Measurements from ENCODE around the gene USP24. TPM values are rescaled to one million over a fixed set of nuclear protein-coding genes. Genes with fewer than 3 reads are reported as not detected.

The USP24 gene
- polyA plus RNA-seq, 5 donors, result 31.9 to 54.4 (median 46.8) TPM

DNA sequence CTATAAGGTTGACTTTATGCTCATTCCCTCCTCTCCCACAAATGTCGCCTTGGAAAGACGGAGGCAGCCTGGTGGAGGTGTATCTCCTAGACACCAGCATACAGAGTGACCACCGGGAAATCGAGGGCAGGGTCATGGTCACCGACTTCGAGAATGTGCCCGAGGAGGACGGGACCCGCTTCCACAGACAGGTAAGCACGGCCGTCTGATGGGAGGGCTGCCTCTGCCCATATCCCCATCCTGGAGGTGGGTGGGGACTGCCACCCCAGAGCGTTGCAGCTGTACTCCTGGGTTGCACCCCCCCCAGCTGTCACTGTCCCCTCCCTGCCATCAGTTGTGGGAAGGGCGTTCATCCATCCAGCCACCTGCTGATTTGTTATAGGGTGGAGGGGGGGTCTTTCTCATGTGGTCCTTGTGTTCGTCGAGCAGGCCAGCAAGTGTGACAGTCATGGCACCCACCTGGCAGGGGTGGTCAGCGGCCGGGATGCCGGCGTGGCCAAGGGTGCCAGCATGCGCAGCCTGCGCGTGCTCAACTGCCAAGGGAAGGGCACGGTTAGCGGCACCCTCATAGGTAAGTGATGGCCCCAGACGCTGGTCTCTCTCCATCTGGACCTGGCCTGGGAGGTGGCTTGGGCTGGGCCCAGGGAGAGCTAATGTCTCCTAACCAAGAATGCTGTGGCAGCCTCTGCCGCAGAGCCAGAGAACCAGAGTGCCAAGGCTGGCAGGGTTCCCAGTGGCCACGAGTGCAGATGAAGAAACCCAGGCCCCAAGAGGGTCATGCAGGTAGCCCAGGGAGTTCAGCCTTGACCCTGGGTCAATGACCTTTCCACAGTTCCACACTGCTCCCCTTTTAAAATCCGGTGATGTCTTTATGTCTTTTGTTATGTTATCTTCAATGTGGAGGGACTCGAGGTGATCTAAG lies 162.7 kb downstream of the USP24 start:
- DNase-seq, result no peak

DNA sequence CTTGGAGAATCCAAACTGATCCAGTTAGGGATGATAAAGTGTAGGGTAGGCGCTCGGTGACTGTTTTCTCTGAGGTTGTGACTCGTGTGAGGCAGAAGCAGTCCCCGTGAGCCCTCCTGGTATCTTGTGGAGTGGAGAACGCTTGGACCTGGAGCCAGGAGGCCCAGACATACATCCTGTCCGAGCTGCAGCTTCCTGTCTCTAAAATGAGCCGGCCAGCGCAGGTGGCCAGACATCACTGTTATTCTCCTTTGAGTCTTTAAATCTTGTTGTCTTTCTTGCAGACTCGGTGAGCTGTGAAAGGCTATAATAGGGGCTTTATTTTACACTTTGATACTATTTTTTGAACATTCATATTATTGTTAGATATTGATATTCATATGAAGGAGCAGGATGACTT lies 163.5 kb downstream of the USP24 start:
- no peak for DNase-seq

DNA sequence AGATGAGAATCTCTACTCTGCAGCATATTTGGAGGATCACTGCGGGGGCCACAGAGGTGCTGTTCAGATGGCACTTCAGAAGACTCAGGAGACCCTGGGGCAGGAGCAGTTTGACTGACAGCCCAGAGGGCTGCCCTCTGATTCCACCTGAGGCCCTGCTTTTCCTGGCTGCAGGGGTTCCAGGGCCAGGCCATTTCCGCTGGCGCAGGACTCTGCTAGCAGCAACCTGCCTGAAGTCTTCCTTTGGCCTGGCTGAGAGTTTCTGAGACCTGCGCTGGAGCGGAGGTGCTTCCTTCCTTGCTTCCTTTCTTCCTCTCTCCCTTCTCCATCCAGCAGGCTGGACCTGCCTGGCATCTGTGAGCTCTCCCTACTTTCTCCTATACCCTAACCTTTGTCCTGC lies 164.0 kb downstream of the USP24 start:
- DNase-seq, result no peak

- DNase-seq, result no peak
Observed at GRCh38 chr1:55050283-55050682, 164.9 kb downstream of the USP24 start.

- DNase-seq, result peak in 1 of 2 donors; percentile 37
Observed at GRCh38 chr1:55049914-55050278, 165.3 kb downstream of the USP24 start.

DNA sequence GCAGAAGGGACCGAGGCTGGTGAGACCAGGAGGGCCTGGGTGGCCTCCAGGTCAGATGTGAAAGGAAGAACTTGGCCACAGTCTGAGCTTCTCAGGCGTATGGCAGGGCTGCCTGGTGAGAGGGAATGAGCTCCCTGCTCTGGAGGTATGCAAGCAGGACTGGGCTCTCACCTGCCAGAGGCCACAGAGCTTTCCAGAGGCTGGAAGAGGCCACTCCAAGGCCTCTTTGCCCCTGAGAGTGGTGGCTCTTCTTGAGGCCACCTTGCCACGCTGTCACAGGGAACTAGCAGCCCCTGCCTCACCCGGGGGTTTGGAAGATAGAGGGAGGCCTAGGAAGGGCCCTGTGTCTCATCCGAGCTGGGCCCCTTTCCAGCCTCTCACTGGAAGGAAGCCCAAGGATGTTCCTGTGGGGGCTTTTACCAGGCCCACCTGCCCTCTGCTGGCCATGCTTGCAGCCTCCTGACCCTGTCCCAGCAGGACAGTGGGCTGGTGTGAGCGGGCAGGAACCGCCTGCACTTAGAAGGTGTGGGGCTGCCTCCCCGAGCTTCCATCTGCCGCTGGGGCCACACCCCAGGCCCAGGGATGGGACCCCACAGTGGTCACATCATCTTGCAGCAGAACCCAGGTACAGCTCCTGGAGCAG lies 165.8 kb downstream of the USP24 start:
- no peak for DNase-seq

DNA sequence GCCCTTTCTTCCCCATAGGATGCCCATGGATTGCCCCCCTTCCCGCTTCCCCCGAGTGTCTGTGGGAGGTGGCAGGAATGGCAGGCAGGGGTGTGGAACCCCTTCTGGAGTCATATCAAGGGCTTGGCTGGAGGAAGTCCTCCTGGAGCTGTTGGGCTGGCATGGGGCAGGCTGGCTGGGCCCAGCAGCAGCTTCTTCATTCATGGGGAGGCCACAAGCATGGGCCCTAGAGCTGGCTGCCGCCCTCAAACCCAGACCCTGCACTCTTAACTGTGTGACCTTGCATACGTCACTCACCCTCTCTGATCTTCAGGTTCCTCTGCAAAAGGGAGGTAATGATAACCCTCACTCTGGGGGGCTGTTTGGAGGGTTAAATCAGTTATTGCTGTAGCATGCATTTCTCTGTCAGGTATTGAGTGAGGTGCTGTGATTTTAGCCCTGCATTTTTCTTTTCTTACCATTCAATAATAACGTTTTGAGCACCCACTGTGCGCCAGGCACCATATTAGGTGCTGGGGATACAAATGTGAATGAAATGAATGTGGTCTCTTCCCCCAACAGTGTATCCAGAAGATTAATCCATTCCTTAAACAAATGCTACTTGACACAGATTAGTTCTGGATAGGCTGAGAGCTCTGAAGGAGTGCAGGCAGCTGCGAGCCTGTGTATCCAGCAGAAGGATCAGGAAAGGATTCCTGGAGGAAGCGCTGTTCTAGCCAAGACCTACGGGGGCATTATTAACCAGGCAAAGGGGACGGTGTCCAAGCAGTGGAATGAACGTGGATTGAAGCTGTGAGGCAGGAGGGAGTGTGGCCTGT lies 166.5 kb downstream of the USP24 start:
- DNase-seq, result no peak

GRCh38 chr1:55047611-55048010 lies 167.6 kb downstream of the USP24 start:
- no peak for DNase-seq

- DNase-seq, result no peak
Observed at GRCh38 chr1:55046871-55047270, 168.3 kb downstream of the USP24 start.

DNA sequence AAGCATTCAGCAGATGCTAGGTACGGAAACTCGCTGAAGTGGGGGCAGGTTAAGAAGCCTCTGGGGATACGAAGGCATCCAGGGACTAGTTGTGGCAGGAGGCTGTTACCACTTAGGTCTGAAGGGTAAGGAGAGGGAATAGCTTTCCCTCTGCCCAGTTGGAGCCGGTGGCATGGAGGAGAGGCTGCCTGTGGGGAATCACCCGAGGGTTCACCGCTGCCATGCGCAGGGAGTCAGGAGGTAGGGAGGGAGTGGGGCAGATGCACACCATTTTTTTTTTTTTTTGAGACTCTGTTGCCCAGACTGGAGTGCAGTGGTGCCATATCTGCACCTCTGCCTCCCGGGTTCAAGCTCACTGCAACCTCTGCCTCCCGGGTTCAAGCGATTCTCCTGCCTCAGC lies 169.7 kb downstream of the USP24 start:
- no peak for DNase-seq

DNA sequence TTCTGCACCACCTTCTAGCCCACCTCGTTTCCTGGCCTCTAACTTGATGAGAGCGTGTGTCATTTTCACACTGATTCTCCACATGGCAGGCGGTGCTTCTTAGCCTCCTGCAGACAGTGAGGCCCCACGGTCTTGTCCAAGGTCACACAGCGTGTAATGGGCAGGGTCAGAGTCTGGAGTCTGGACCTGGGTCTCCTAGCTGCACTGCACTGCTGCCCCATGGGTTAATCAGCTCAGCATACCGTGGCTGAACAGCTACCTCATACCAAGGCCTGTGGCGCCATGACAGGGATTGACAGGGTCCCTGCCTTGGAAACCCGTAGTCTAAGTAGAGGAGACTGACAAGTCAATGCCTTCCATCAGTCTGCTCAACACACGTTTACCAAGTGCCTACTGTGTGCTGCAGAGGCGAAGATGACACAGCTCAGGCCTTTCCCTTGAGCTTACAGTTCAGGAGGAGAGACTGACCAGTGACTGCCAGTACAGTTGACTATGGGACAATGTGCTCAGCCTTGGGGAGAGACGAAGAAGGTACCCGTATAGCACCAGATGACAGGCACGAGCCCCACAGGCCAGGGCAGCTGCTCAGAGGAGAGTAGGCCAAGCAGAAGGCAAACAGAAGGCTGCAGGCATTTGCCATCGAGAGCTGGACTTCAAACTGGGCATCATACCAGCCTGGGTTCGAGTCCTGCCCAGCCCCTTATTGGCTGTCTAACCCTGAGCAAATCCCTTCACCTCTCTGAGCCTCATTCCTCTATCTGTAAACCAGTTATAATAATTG lies 170.4 kb downstream of the USP24 start:
- no peak for DNase-seq

GRCh38 chr1:55043726-55044125 lies 171.4 kb downstream of the USP24 start:
- no peak for DNase-seq

- no peak for DNase-seq
Observed at GRCh38 chr1:55043011-55043410, 172.2 kb downstream of the USP24 start.

DNA sequence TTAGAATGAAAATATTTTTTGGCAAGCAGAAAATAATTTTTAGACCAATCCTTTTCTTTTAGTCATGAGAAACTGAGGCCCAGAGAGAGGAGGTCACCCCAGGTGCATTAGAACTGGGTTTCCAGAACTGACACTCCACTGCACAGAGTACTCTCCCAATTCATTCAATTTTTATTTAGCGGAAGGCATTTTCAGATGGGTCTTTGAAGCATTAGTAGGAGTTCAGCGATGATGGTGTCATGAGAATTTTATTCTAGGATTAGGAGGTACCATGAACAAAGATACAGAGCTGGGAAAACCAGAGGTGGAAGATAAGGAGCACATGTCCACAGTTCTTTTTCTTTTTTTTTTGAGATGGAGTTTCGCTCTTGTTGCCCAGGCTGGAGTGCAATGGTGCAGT lies 173.6 kb downstream of the USP24 start:
- no peak for DNase-seq

GRCh38 chr1:55040933-55041494 lies 174.2 kb downstream of the USP24 start:
- no peak for DNase-seq

DNA sequence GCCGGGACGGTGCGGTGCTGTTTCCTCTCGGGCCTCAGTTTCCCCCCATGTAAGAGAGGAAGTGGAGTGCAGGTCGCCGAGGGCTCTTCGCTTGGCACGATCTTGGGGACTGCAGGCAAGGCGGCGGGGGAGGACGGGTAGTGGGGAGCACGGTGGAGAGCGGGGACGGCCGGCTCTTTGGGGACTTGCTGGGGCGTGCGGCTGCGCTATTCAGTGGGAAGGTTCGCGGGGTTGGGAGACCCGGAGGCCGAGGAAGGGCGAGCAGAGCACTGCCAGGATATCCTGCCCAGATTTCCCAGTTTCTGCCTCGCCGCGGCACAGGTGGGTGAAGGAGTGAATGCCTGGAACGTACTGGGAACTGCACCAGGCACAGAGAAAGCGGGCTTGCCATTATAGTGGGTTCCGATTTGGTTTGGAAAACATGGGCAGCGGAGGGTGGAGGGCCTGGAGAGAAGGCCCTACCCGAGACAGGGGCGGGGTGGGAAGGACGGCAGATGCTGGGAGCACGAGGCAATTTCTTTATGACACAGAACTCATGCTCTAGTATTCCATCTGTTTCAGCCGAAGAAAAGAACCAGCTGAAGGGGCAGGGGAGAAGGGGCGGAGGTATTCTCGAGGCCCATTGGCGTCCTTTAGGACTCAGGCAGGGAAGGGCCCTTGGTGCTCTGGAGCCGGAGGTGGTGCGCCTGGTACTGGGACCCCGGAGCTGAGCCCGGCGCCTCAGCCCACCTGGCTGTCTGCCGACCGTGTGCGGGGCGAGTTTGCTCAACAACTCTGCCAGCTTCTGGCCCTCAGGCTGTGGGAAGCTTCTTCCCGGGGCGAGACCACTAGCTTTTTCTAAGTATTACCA lies 174.9 kb downstream of the USP24 start:
- no peak for DNase-seq

DNA sequence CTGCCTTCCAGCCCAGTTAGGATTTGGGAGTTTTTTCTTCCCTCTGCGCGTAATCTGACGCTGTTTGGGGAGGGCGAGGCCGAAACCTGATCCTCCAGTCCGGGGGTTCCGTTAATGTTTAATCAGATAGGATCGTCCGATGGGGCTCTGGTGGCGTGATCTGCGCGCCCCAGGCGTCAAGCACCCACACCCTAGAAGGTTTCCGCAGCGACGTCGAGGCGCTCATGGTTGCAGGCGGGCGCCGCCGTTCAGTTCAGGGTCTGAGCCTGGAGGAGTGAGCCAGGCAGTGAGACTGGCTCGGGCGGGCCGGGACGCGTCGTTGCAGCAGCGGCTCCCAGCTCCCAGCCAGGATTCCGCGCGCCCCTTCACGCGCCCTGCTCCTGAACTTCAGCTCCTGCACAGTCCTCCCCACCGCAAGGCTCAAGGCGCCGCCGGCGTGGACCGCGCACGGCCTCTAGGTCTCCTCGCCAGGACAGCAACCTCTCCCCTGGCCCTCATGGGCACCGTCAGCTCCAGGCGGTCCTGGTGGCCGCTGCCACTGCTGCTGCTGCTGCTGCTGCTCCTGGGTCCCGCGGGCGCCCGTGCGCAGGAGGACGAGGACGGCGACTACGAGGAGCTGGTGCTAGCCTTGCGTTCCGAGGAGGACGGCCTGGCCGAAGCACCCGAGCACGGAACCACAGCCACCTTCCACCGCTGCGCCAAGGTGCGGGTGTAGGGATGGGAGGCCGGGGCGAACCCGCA lies 175.7 kb downstream of the USP24 start, which contains the start of gene PCSK9:
Gene PCSK9, plus strand, starts transcription at position 207 of the 741 bp plus-strand sequence. Its CDS starts 290 bp downstream, at position 497.
- peak; percentile 22 to 49 for DNase-seq

- DNase-seq, result no peak
Observed at GRCh38 chr1:55038974-55039341, 176.2 kb downstream of the USP24 start.

DNA sequence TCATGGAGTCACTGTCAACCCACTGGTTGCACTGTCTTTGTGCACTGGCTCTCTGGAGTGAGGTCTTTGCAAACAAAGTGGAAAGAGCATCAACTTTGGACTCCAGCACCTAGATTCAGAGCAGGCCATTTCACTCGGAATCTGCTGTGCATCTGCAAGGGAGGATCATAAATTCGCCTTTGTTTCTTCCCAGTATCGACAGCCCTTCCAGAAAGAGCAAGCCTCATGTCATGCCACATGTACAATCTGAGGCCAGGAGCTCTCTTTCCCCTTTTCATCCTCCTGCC lies 176.7 kb downstream of the USP24 start:
- DNase-seq, result no peak

All from right lung (tissue), 5 donors.